Stromal cell of bone marrow (primary cell): ENCODE results near the gene IGLL5.
A peak's percentile ranks its signal among the peaks of the same experiment; 100 is the strongest.

Source experiments
- DNase-seq: peaks from one replicate; pipeline ENCODE4 v3.0.0-alpha.2; 2012; ENCODE audit warnings: low read depth

Gene IGLL5

DNA sequence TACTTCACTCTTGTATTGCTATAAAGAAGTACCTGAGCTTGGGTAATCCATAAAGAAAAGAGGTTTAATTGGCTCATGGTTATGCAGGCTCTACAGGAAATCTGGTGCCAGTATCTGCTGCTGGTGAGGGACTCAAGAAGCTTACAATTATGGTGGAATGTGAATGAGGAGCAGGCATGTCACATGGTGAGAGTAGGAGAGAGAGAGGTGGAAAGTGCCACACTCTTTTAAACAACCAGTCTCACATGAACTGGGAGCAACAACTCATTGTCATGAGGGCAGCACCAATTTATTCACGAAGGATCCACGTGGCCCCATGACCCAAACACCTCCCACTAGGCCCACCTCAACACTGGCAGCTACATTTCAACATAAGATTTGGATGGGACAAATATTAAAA lies 24.6 kb upstream of the IGLL5 start:
- DNase-seq, result no peak

DNA sequence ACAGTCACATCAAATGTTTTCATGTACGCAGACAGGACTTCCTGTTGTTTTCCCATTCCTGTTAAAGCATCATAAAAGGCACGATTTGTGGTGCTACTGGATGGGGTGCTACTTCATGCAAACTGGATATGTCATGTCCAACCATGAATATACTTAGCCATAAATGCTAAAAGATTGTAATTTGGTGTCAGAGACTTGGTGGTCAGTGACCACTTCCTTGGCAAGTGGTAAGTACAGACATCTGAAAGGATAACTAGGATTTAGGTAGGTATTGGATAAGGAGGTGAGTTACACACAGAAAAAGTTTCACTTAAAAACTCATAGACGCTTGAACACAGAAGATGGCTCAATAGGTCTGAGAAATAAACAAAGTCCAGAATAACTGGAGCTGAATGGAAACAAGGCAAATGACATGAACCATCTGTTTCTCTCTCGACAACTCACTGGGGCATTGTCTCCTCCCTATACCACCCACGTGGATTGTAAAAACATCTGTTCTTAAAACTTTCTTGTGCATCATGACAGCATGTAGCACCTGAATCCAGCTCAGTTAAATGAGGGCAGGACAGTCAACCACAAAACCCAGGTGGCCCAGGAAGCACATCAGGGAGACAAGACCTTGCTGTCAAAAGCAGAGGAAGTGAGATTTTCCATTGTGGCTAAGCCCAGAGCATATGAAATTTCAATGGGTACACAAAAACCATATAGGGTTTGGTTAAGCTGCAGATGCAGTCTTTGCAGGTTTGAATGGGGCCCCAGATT lies 22.1 kb upstream of the IGLL5 start:
- DNase-seq, result no peak

DNA sequence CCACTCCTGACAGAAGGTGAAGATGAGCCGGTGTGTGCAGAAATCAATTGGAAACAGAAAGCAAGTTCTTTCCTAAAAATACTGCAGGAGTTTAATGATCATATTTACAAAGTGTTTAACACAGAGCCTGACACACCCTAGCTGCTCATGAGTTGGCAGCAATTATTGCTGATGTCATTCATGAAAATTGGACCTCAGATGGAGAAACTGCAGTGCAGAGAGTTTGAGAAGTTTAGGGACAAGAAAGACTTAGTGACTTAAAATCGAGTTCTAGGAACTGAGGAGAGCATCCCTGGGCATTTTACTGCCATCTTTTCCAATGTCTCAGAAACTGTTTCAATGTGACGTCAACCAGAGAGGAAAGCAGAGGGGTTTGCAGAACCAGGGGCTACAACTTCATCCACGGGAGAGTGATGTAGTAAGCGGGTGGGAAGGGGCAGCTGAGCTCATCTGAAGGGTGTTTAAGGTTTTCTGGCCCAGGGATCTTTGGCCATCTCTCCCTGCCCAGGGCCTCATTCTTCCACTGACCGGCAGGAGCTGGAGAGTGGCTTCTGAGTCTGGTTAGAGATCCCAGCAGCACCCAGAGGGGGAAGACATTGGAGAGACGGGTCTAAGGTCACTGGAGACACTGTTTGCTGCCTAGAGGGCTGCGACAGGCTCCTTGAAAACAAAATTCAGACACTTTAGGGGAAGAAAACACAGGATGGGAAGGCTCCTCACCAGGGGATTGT lies 21.1 kb upstream of the IGLL5 start:
- peak; percentile 27 for DNase-seq

DNA sequence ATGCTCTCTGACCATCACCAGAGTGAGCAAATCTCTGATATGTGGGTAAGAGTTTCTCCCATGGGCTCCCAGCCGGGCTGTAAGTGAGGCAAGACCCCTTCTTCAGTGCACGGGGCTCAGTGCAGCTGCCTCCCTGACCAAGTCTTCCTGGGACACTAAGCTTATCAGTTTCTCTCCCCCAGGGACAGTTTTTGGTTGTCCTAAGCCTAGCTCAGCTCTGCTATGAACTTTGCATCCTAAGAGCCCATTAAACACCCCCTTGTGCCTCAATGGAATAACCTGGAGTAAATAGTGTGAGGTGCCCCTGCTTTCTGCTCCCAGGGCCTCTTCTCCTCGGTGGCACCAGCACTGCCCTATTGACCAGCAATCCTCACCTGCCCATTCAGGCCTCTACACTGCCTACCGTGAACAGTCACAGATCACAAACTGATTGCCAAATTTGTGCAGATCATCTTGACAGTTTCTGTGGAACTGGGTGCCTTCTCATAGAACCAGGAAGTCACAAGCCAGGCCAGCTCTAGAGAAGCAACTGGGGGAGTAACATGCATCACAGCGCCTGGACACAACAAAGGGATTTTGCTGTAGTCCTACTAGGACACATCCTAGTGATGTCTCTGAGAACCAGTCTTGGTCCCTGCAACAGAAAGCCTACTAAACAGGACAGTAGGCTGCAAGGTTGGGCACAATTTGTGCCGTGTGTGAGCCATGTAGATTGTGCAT lies 19.5 kb upstream of the IGLL5 start:
- DNase-seq, result no peak

DNA sequence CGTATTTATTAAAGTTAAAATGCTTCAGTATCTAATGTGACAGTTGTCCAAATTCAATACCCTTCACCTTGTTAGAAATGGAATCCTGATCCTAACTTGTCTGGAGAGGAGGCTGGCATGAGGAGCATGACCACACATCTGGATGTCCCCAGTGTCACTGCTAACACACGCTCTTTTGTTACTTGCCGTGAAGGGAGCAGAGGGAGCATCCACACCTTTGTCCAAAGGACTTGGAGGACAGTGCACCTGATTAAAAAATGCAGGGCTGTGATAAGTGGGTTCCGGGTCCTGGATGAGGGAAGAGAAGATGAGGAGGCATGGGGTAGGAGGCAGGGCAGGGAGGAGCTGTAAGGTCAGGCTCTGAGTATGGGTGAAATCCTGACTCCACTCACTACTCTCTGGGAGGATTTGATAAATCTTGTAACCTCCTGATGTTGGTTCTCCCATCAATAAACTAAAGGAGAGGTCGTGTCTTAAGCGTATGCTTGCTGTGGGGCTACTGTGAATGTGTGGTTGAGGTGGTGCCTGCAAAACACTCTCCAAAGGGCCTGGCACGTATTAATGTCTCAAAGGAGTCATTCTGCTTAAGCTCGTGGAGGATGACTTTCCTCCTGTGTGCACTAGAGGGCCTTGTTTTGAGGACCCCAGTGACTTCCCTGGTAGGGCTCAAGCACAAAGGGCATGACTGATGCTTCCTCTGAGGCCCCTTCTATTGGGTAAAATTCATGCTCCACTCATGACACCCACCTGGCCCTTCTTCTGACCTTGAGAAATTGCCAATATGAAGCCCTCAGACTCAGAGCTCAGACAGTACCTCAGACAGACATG lies 16.8 kb upstream of the IGLL5 start:
- no peak for DNase-seq

DNA sequence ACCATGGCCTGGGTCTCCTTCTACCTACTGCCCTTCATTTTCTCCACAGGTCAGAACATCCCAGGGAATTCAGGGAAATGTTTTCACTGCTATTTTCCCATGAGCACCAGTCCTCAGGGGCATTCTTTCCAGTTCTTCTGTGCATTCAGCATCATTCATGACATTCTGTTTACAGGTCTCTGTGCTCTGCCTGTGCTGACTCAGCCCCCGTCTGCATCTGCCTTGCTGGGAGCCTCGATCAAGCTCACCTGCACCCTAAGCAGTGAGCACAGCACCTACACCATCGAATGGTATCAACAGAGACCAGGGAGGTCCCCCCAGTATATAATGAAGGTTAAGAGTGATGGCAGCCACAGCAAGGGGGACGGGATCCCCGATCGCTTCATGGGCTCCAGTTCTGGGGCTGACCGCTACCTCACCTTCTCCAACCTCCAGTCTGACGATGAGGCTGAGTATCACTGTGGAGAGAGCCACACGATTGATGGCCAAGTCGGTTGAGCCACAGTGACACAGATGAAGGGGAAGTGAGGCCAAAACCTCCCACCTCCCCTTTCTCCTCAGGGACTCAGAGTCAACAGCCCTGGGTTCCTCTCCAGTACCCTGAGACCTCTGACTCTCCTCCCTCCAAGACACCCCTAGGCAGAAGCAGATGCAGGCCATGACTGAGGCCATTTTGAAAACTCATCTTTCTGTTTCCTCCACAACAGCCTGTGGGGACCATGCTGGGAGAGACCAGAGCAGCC lies 15.9 kb upstream of the IGLL5 start:
- DNase-seq, result no peak

DNA sequence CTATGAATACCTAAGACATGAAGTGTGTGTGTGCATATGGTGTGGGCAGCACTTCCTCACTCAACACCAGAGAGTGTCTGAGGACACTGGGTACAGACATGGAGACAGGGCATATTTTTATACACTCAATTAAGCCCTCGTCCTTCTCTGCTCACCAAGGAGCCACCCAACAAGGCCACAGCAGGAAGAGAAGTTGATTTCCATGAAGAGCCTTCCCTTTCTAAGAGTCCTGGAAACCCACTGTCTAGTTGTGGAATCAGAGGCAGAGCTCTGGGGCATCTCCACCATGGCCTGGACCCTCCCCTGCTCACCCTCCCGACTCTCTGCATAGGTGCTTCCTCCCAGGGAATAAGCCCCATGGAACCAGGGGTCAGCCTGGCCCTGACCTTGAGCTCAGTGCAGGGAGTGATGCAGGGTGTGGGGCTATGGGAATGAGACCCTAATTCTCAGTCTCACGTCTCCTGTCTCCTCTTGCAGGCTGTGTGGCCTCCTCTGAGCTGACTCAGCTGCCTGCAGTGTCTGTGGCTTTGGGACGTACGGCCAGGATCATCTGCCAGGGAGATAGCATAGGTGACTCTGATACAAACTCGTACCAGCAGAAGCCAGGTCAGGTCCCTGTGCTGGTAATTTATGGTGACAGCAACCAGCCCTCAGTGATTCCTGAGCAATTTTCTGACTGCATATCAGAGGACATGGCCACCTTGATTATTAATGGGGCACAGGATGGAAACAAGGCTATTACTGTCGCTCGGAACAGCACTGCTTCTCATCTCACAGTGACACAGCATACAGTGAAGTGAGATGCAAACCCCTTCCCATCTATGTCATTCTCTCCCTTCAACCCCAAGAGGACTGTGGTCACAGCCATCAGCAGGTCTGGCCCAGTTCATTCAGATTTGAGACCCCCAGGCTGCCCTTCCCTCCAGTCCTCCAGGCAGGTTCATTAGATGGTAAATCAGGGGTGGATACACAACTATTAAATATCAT lies 14.6 kb upstream of the IGLL5 start:
- DNase-seq, result no peak

DNA sequence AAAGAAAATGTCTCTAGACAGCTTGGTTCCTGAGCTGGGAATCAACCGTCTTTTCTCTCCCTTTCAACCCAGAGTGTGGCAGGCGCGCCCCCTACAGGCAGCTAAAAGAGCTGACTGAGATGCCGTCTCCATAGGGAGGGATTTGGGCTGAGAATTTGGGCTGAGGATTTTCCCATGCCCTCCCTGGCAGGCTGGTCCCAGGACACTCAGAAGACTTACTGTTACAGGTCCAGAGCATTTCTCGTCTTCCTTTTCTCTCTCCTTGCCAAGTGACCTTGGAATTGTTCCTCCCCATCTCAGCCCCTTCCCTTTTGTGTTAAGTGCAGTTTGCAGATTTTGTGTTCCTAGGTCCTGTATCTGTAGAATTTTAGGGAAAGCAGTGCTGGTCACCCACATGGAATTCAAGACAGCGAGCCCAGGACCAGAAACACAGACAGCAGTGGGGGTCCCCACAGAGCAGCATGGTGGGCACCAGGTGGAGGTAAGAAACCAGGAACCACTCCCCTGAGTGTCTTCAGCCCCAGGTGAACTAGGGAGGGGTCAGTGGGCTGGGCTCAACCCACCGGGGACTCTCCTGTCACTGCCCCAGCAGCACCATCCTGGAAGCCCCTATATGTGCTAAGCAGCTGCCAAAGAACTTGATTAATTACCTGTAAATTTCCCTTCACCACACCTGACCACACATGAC lies 9.9 kb upstream of the IGLL5 start:
- DNase-seq, result peak; percentile 41

DNA sequence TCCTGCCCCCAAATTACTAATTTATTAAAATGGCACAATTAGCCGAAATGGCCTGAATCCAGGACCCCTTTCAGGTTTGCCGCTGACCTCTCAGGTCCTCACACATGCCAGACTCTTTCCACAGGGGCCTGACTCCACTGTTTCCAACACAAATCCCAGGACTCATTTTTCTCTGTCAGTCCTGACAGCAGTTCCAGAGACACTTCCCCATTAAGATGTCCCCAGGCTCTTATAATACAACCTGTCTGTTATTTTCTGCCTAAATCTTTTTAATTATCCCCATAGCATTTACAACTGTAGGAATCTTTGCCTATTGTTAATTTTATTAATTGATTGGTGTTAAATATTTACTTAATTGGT lies 9.4 kb upstream of the IGLL5 start:
- no peak for DNase-seq

DNA sequence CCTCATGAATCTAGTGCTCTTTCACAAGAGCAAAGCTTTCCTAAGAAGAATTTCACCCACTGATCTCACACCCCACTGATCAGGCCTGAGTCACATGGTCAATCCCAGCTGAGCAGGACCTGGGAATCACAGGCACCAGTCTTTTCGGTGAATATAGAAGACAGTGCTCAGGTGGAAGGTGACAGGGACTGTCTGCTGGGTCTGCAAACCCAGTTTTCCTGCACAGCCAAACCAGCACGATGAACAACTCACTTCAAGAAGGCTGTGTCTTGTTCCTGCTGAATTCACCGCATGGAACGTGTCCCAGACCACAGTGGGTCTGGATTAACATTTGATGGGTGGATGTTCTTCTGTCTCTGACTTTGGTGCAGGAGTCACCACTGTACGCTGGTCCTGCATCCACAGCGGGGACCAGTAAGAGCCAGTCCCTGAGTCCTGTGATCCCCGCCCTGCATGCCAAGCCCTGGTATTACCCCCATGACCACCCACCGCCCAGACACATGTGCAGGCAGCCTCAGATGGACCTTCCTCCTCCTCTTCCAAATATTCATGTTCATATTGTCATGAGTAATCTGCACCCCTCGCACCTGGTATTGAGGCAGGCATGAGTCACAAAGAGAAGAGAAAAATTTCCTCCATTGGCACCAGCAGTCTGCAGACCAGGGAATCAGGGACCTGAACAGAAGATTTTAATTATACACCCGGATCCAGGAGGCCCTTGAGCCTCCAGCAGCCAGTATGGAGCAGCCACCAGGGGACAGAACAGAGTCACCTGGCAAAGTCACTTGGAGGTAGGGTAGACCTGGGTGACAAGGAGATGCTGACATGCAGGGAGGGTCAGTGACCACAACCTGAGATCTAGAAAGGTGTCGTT lies 8.6 kb upstream of the IGLL5 start:
- no peak for DNase-seq

DNA sequence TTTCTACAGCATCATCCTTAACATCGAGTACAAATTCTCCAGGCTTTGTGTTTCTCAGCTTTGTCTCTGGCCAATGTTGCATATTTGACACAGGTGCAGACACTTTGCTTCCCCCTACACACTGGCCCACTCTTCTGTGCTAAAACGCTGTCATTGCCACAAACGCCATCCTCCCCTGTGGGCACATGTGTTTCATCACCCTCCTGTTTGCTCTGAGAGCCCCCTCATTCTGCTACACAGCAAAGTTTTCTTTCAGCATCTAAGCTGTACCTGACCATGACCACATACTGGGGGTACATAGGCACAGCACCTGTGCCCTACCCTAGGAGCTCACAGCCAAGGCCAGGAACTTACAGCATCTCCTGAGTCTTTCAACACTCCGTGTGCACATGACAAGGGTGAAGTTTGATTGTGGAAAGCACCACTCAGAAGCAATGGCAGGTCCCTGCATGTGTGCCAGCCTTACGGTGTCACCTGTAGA lies 7.9 kb upstream of the IGLL5 start:
- DNase-seq, result no peak

DNA sequence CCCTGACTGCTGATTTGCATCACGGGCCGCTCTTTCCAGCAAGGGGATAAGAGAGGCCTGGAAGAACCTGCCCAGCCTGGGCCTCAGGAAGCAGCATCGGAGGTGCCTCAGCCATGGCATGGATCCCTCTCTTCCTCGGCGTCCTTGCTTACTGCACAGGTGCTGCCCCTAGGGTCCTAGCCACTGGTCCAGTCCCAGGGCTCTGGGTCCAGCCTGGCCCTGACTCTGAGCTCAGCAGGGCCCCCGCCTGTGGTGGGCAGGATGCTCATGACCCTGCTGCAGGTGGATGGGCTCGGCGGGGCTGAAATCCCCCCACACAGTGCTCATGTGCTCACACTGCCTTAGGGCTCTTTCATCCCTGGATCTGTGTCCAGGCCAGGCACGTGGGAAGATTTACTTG lies 7.0 kb upstream of the IGLL5 start:
- no peak for DNase-seq

DNA sequence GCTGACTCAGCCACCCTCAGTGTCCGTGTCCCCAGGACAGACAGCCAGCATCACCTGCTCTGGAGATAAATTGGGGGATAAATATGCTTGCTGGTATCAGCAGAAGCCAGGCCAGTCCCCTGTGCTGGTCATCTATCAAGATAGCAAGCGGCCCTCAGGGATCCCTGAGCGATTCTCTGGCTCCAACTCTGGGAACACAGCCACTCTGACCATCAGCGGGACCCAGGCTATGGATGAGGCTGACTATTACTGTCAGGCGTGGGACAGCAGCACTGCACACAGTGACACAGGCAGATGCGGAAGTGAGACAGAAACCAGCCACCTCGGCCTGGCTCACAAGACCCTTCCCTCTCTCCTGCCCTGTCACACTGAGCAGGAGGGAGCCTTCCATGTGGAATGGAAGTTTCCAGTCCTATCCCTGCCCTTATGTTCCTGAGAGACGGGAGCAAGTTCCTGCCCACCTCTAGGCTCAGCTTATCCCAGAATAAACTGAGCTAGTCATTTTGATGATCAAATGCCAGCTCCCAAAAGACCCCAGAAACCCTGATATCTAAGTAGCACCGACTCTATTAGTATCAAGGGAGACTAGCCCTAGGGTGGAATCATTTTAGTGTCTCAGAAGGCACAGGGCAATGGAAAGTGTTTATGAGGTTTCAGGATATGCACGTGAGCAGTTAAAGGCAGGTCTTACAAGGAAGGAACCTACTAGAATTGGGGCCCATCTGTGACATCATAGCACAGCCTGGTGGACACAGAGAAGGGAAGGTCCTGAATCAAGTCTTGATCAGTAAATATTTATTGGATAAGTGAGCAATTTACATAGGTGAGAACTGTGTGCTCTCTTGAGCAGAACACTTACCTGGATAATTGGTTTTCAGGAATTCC lies 6.3 kb upstream of the IGLL5 start:
- no peak for DNase-seq

DNA sequence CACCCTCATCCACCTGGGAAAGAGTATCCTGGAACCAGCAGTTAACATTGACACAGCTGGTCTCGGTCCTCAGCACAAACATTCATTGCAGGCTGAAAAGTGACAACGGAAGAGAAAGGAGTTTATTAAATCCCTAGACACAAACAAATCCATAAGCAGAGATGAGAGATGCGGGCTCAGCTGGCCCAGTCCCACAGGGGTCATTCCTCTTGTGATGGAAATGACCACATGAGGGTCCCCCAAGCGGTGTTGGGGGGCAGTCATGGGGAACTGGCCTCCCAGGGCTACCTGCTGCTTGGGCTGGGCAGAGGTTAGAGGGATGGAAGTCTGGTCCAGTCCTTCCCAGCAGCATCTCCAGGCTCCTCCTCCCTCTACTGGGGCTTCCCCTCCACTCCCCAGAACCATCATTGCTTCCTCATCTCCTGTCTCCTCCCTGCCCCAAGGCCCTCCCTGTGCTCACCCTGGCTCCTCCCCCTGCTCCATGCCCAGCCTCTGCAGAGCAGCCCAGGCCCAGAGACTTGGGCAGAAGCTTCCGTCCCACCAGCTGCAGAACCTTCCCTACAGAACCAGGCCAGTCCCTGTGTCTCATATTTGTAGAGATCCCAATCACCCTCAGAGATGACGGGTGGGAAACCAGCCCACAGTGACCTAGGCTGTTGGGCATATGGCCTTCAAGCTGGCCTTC lies 5.4 kb upstream of the IGLL5 start:
- DNase-seq, result no peak

DNA sequence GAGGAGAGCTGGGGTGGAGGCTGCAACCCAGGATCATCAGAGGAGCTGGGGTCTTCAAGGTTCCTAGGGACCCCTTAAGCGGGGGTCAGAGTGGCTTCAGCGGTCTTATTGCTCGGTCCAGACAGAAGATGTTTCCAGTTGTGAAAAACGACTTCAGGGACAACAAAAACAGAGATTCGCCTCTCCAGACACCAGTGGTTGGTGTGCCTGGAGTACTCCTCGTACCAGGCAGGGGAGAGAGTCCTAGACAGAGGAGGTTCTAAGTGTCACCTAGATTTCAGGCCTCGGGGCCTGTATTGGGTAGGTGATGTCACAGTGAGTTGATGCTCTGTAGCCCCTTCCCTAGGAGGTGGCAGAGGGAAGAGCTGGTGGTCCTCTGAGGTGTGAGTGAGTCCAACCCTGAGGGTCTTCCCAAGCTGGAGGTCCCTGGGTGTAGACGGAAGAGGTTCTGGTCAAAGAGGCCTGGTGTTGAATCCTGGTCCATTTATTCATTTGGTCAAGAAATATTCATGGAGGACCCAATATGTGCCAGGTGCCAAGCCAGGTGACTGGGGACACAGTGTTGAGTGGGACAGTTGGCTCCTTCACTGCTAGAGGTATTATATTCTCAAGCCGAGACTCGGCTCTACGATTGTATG lies 4.4 kb upstream of the IGLL5 start:
- DNase-seq, result no peak
